Gastrocnemius medialis (tissue), 4 donors: Measurements from ENCODE around the gene SUSD1. TPM values are rescaled to one million over a fixed set of nuclear protein-coding genes. Genes with fewer than 3 reads are reported as not detected.

Experiments used
- ATAC-seq, 2 donors: fragments of 150-250 bp; one replicate each; pipeline ENCODE4 v1.9.1; 2016
- DNase-seq, 2 donors: peaks; one replicate each; pipeline ENCODE4 v3.0.0-alpha.2; 2019
- H3K27ac ChIP-seq, 4 donors: fragments of 200-600 bp; sonication (generic); 1 replicate in 1 of 4; 2 replicates in 3 of 4; pipeline ENCODE4 v1.5.1; 2016 to 2018; ENCODE audit warnings: mild to moderate bottlenecking in 2 of 4, moderate library complexity in 1 of 4
- H3K27me3 ChIP-seq, 3 donors: fragments of 200-600 bp; sonication (generic) in 2 of 3; 1 replicate in 1 of 3; 2 replicates in 2 of 3; pipeline versions ENCODE4 v1.5.1 to v1.6.0; 2016 to 2019; ENCODE audit warnings: mild to moderate bottlenecking in 1 of 3, moderate library complexity in 1 of 3
- H3K36me3 ChIP-seq, 2 donors: fragments of 200-600 bp; sonication (generic) in 1 of 2; one replicate each; pipeline ENCODE4 v1.5.1; 2017 to 2018
- H3K4me1 ChIP-seq, 2 donors: fragments of 200-600 bp; sonication (generic) in 1 of 2; one replicate each; pipeline ENCODE4 v1.5.1; 2016 to 2017; ENCODE audit warnings: mild to moderate bottlenecking in 2 of 2
- H3K4me3 ChIP-seq, 4 donors: fragments of 200-600 bp; sonication (generic) in 3 of 4; 1 replicate in 1 of 4; 2 replicates in 3 of 4; pipeline ENCODE4 v1.5.1; 2016 to 2019; ENCODE audit warnings: mild to moderate bottlenecking in 2 of 4
- H3K9me3 ChIP-seq, 3 donors: fragments of 200-600 bp; sonication (generic) in 2 of 3; 1 replicate in 1 of 3; 2 replicates in 2 of 3; pipeline ENCODE4 v1.5.1; 2016 to 2019
- POLR2A ChIP-seq, 2 donors: fragments of 450-650 bp; IDR thresholded peaks; one replicate each; pipeline ENCODE4 v1.6.1; 2017; ENCODE audit warnings: antibody characterized with exemption in 2 of 2, mild to moderate bottlenecking in 2 of 2, moderate library complexity in 2 of 2
- in situ Hi-C, 4 donors: fragments of 200-750 bp; cut with MboI; loops; one replicate each; pipeline versions ENCODE4 v1.15.0 to v1.8.0; 2017; ENCODE audit warnings: low sequenced_read_pairs in 4 of 4
- intact Hi-C: fragments of 100-400 bp; cut with DNase I; formaldehyde crosslinking; loops from one replicate; pipeline ENCODE4 v1.15.1; 2023; ENCODE audit warnings: low total_unique reads
- total RNA-seq, 4 donors: library from RNA; depleted of rRNA; stranded (reverse); fragments of >200 nt; gene quantifications; one replicate each; pipeline versions ENCODE4 v1.1.0 to v1.2.3, GENCODE V29; 2016
- TF ChIP-seq, protein P1 (sequence below), 5 experiments: fragments of 450-650 bp in 3 of 5; fragments of 200-600 bp in 2 of 5; sonication (generic) in 2 of 5; IDR thresholded peaks in 4 of 5; conservative IDR thresholded peaks in 1 of 5; 1 replicate in 4 of 5; 2 replicates in 1 of 5; pipeline ENCODE4 v1.5.1; 2016 to 2019; ENCODE audit warnings: antibody characterized with exemption in 5 of 5, mild to moderate bottlenecking in 3 of 5, moderate library complexity in 3 of 5

The SUSD1 gene
- total RNA-seq, 4 donors from 2014 or later: 0.82 to 8.0 (median 2.2) TPM

DNA sequence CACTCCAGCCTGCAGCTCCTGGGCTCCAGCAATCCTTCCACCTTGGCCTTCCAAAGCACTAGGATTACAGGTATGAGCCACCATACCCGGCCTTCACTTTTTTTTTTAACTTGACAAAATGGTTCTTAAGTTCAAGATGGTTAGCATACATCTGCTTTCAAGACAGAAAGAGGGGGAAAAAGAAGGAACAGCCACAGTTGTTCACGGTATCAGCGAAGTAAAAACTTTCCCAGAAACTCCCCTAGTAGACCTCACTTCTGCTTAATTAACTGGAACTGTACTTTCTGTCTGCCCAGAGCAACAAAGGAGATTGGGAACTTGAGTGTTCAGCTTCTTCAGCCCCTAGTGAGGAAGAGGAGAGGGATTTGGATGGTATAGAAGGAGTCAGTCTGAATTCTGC, 161.8 kb downstream of the SUSD1 start:
- DNase-seq: no peak
- H3K27ac ChIP-seq: peak overlapping the region; percentile 59 to 85 (median 80)
- H3K27me3 ChIP-seq: no peaks in the 10 kb centered on the region
- intact Hi-C loops (loop anchor here (2.0 to 5.0 kb wide), 2 partner anchors 54 to 59 kb away; no protein-coding TSS in a partner anchor), in situ Hi-C loops (loop anchor here in 1 of 4 donors (25.0 kb wide), 1 partner anchor 99 kb away; no protein-coding TSS in a partner anchor)
- no peak overlapping the region for H3K4me3 ChIP-seq
- peaks cover 18 to 25% of the 10 kb centered on the region in 2 donors for H3K4me1 ChIP-seq
- TF ChIP-seq, protein P1, sequence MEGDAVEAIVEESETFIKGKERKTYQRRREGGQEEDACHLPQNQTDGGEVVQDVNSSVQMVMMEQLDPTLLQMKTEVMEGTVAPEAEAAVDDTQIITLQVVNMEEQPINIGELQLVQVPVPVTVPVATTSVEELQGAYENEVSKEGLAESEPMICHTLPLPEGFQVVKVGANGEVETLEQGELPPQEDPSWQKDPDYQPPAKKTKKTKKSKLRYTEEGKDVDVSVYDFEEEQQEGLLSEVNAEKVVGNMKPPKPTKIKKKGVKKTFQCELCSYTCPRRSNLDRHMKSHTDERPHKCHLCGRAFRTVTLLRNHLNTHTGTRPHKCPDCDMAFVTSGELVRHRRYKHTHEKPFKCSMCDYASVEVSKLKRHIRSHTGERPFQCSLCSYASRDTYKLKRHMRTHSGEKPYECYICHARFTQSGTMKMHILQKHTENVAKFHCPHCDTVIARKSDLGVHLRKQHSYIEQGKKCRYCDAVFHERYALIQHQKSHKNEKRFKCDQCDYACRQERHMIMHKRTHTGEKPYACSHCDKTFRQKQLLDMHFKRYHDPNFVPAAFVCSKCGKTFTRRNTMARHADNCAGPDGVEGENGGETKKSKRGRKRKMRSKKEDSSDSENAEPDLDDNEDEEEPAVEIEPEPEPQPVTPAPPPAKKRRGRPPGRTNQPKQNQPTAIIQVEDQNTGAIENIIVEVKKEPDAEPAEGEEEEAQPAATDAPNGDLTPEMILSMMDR (IDR thresholded peaks at IDR 0.05 in 4 of 5, conservative IDR thresholded peaks at IDR 0.05 in 1 of 5): no peak
- TF ChIP-seq POLR2A (IDR thresholded peaks at IDR 0.05): no peak
- no peaks in the 10 kb centered on the region for H3K36me3 ChIP-seq
- H3K9me3 ChIP-seq: no peaks in the 10 kb centered on the region
- ATAC-seq: no peak

DNA sequence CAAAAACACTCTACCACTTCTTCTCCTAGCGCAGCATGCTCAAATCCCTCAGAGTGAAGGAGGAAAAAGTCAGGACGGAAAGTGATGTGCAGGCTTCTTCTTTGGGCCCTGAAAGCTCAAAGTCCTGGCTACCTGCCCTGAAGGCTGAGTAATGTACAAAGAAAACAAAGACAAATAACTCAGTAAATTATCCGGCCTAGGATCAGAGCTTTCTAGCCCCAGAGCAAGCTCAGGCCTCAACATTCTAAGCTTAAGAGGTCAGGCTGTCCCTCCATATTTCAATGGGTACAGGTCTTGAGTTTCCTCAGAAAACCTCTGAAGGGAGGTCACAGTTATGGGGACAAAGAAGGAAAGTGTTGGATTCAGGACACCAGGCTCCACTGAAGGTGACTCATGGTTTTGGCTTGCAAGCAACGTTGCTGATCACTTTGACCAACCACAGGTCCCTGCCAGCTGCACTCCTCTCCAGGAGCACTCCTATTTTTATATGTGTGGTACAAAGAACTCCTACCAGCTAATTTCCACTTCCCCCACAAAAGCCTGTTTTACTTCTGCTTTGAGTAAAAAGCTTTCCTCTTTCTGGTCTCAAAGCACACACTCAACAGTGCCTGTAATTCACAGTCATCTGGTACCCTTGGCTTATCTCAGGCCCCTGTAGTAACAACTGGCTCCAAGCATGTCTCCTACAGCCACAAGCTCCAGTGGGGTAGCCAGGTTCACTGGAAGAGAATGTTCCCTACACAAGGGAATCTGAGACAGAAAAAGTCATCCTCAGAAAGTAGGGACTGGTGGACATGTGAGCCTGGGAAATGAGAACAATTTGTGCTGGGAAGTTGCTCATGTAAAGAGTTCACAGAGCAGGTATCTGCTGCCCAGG, 162.8 kb downstream of the SUSD1 start:
- Histone ChIP-seq H3K27me3 (no peaks in the 10 kb centered on the region), H3K4me1 (peaks cover 18 to 25% of the 10 kb centered on the region in 2 donors), H3K4me3 (no peak overlapping the region), H3K9me3 (no peaks in the 10 kb centered on the region), H3K36me3 (no peaks in the 10 kb centered on the region), H3K27ac (peak overlapping the region; percentile 59 to 85 (median 80))
- peak; percentile 62 to 79 for DNase-seq
- in situ Hi-C loops: loop anchor here in 1 of 4 donors (25.0 kb wide), 1 partner anchor 100 kb away; no protein-coding TSS in a partner anchor
- intact Hi-C loops: loop anchor here (2.0 to 5.0 kb wide), 2 partner anchors 53 to 60 kb away; no protein-coding TSS in a partner anchor
- TF ChIP-seq, protein P1 (IDR thresholded peaks at IDR 0.05 in 4 of 5, conservative IDR thresholded peaks at IDR 0.05 in 1 of 5): no peak
- peak in 1 of 2 donors; percentile 17 for TF ChIP-seq POLR2A (IDR thresholded peaks at IDR 0.05)
- ATAC-seq: peak; percentile 92 to 93

DNA sequence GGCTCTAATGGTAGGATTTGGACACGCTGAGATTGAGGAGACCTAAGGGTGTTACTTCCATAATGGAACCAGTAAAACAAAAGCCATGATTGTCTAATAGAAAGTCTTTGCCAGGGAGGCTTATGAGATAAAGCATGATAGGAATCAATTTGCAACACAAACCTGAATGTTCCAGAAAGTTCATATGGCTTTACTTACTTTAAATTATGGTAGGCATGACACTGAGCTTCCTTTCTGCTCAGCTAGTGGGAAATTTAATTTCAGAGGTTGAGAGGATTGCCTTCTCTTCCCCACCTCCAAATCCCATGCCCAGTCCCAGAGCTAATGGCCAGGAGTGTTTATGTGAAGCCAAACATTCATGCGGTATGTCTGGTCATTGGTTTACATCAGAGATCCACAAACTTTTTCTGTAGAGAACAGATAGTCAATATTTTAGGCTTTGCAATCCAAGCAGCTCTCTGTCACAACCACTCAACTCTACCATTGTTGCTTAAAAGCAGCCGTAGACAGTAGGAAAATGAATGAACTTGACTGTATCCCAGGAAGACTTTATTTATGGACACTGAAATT, 164.0 kb downstream of the SUSD1 start:
- TF ChIP-seq, protein P1 (IDR thresholded peaks at IDR 0.05 in 4 of 5, conservative IDR thresholded peaks at IDR 0.05 in 1 of 5): no peak
- TF ChIP-seq POLR2A (IDR thresholded peaks at IDR 0.05): no peak
- Histone ChIP-seq H3K27ac (peak overlapping the region in 3 of 4 donors; percentile 75 to 85 (median 84)), H3K4me1 (peaks cover 18 to 22% of the 10 kb centered on the region in 2 donors), H3K27me3 (no peaks in the 10 kb centered on the region), H3K9me3 (no peaks in the 10 kb centered on the region), H3K4me3 (no peak overlapping the region), H3K36me3 (no peaks in the 10 kb centered on the region)
- in situ Hi-C loops (loop anchor here in 1 of 4 donors (25.0 kb wide), 1 partner anchor 101 kb away; no protein-coding TSS in a partner anchor), intact Hi-C loops (loop anchor here (5.0 kb wide), 1 partner anchor 61 kb away; no protein-coding TSS in a partner anchor)
- ATAC-seq (no peak), DNase-seq (no peak)

DNA sequence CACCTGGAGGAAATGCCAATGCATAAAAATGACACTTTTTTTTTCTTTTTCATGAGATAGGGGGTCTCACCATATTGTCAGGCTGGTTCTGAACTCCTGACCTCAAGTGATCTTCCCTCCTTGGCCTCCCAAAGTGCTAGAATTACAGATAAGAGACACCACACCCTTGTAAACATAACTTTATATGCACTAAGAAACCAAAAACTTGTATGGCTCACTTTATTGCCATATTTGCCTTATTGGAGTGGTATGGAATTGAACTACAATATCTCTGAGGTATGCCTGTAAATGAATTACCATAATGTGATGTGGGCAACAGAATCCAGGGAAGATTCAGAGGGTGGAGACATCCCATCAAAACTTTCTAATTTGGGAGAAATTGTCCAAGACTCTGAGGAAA, 164.6 kb downstream of the SUSD1 start:
- Histone ChIP-seq H3K9me3 (no peaks in the 10 kb centered on the region), H3K27me3 (no peaks in the 10 kb centered on the region), H3K36me3 (no peaks in the 10 kb centered on the region), H3K4me1 (peaks cover 18 to 22% of the 10 kb centered on the region in 2 donors), H3K27ac (no peak overlapping the region), H3K4me3 (no peak overlapping the region)
- intact Hi-C loops: loop anchor here (5.0 kb wide), 1 partner anchor 62 kb away; no protein-coding TSS in a partner anchor
- DNase-seq (no peak), ATAC-seq (no peak)
- in situ Hi-C loops: loop anchor here in 1 of 4 donors (25.0 kb wide), 1 partner anchor 102 kb away; no protein-coding TSS in a partner anchor
- TF ChIP-seq, protein P1 (IDR thresholded peaks at IDR 0.05 in 4 of 5, conservative IDR thresholded peaks at IDR 0.05 in 1 of 5): no peak
- TF ChIP-seq POLR2A (IDR thresholded peaks at IDR 0.05): no peak
